ENCODE results near the gene C16orf54.
"Not testable (repeated sequence)": the region's sequence is repeated elsewhere in the genome, so short reads cannot be mapped to it uniquely, and the experiment has no call there.

Gene C16orf54

GRCh38 chr16:29700253-29700987, 45.4 kb downstream of the C16orf54 start:
- TF ChIP-seq CTCF (IDR thresholded peaks at IDR 0.05; ENCODE audit: low read depth, low read length): peak; percentile 87
- peak; percentile 63 for DNase-seq (ENCODE audit: extremely low read depth, low read depth)

GRCh38 chr16:29699324-29700219, 46.2 kb downstream of the C16orf54 start:
- no peak for DNase-seq (ENCODE audit: extremely low read depth, low read depth)
- no peak for TF ChIP-seq CTCF (IDR thresholded peaks at IDR 0.05; ENCODE audit: low read depth, low read length)

GRCh38 chr16:29698484-29699323, 47.1 kb downstream of the C16orf54 start:
- DNase-seq (ENCODE audit: extremely low read depth, low read depth): no peak

GRCh38 chr16:29698042-29698441, 47.7 kb downstream of the C16orf54 start:
- no peak for TF ChIP-seq CTCF (IDR thresholded peaks at IDR 0.05; ENCODE audit: low read depth, low read length)
- no peak for DNase-seq (ENCODE audit: extremely low read depth, low read depth)

More at GRCh38 chr16:29698484-29699323, 47.1 kb downstream of the C16orf54 start:
- TF ChIP-seq CTCF (IDR thresholded peaks at IDR 0.05; ENCODE audit: low read depth, low read length): no peak

GRCh38 chr16:29697391-29697790, 48.4 kb downstream of the C16orf54 start:
- DNase-seq (ENCODE audit: extremely low read depth, low read depth): no peak
- TF ChIP-seq CTCF (IDR thresholded peaks at IDR 0.05; ENCODE audit: low read depth, low read length): no peak

- TF ChIP-seq CTCF (IDR thresholded peaks at IDR 0.05; ENCODE audit: low read depth, low read length): no peak
- DNase-seq (ENCODE audit: extremely low read depth, low read depth): no peak
Measured at GRCh38 chr16:29696881-29697331, 48.9 kb downstream of the C16orf54 start.

GRCh38 chr16:29695675-29696074, 50.1 kb downstream of the C16orf54 start:
- not testable (repeated sequence) for DNase-seq (ENCODE audit: extremely low read depth, low read depth)

All from AG09319 (cell line).